ENCODE measurements around the gene TUBA3C.
"Not testable (repeated sequence)": the region's sequence is repeated elsewhere in the genome, so short reads cannot be mapped to it uniquely, and the experiment has no call there.

Gene TUBA3C

GRCh38 chr13:19181621-19182485 is at the start of gene TUBA3C:
TUBA3C (minus strand) TSS chr13:19181824; CDS start chr13:19181747, 77 bp downstream.
- DNase-seq (ENCODE audit: low read depth) = no peak

- DNase-seq (ENCODE audit: low read depth) = not testable (repeated sequence)
Measured at GRCh38 chr13:19207413-19207812, 25.8 kb upstream of the TUBA3C start.

DNA sequence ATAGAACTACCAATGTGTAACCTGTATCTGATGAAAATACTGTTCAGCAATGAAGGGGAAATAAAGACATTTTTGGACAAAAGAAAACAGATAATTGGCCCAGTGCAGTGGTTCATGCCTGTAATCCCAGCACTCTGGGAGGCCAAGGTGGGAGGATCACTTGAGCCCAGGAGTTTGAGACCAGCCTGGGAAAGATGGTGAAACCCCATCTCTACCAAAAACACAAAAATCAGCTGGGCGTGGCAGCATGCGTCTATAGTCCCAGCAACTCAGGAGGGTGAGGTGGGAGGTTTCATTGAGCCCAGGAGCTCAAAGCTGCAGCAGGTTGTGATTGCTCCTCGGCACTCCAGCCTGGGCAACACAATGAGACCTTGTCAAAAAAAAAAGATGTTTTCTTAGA is 11.0 kb upstream of the TUBA3C start:
- DNase-seq (ENCODE audit: low read depth) = not testable (repeated sequence)

GRCh38 chr13:19189911-19190310 is 8.3 kb upstream of the TUBA3C start:
- DNase-seq (ENCODE audit: low read depth) = not testable (repeated sequence)

DNA sequence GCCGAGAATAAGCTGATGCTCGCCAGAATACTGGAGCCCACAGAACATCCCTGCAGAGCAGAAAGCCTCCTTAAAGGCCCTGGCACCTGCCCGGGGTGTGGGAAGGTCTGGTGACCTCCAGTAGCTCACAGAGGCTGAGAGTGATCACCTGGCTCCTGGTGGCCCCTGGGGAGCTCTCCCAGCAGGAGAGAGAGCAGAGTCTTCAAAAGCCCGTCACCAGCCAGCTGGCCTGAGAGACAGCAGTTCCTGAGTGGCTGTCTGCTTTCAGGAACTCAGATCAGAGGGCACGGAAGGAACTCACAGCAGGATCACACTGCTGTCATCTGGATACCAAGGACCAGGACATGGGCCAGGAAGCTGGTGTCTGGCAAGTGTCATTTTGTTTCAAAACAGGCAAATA is 7.7 kb upstream of the TUBA3C start:
- not testable (repeated sequence) for DNase-seq (ENCODE audit: low read depth)

DNA sequence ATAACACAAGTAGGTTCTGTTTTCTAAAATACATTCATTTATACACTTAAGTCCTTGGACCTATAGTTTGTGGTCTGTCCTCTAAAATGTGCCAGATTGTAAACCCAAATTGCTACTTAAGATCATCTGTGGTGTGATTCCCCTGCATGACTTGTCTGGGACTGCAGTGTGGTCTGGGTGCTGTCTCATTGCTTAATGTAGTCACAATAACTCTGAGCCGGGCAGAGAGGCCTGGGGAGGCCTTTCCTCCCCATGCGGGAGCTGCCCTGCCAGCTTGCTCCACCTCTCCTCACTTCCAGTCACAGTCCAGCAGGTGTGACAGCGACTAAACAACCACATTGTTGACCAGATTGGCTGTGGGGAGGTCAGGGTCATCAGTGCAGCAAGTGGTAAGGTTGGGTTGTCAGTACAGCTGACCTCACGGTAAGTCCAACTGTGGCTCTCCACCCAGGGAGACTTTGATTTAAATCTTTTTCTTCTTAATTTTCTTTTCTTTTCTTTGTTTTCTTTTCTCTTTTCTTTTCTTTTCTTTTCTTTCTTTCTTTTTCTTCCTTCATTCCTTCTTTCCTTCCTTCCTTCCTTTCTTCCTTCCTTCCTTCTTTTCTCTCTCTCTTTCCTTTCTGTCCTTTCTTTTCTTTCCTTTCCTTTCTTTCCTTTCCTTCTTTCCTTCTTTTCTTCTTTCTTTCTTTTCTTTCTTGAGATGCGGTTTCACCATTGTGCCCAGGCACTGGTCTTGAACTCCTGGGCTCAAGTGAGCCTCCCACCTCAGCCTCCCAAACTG is 4.4 kb upstream of the TUBA3C start:
- DNase-seq (ENCODE audit: low read depth) = no peak

GRCh38 chr13:19185086-19185864 is 3.7 kb upstream of the TUBA3C start:
- DNase-seq (ENCODE audit: low read depth) = no peak

- no peak for DNase-seq (ENCODE audit: low read depth)
Measured at GRCh38 chr13:19184176-19184575, 2.6 kb upstream of the TUBA3C start.

DNA sequence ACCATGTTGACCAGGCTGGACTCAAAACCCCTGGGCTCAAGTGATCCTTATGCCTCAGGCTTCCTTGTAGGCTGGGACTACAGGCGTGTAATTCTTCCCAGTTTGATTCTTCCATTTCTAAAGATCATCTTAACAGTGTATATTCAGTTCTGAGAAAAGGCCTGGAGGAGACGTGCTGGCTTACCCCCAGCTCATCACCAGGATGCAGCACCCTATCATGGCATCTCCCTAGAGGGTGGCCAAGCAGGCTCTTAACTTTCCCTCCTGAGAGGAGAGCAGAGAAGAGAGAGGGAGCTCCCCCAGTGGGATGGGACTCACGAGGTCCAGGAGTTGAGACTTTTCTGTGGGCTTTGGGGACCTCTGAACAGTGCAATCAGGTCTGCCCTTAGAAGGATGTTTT is 2.1 kb upstream of the TUBA3C start:
- no peak for DNase-seq (ENCODE audit: low read depth)

- DNase-seq (ENCODE audit: low read depth) = no peak
Measured at GRCh38 chr13:19182536-19182935, 912 bp upstream of the TUBA3C start.

GRCh38 chr13:19181021-19181620 is 503 bp downstream of the TUBA3C start:
- no peak for DNase-seq (ENCODE audit: low read depth)

DNA sequence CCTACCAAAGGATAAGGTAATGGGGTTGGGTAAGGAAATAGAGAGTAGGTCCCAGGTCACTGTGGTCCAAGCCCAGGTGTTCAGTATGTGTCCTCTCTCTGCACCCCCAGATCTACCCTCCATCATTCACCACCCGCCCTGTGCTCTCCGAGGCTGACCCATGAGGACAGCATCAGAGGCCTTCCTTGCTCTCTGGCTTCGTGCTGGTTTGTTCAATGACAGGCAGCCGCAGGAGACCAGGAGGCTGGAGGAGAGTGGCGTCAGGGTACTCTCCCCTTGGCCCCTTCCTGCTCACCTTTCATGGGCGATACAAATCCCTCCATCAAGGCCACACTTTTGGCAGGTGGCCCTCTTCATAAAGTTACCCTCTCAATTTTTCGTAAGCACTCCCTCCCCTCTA is 1.7 kb downstream of the TUBA3C start:
- no peak for DNase-seq (ENCODE audit: low read depth)

GRCh38 chr13:19178901-19179593 is 2.6 kb downstream of the TUBA3C start:
- DNase-seq (ENCODE audit: low read depth) = no peak

DNA sequence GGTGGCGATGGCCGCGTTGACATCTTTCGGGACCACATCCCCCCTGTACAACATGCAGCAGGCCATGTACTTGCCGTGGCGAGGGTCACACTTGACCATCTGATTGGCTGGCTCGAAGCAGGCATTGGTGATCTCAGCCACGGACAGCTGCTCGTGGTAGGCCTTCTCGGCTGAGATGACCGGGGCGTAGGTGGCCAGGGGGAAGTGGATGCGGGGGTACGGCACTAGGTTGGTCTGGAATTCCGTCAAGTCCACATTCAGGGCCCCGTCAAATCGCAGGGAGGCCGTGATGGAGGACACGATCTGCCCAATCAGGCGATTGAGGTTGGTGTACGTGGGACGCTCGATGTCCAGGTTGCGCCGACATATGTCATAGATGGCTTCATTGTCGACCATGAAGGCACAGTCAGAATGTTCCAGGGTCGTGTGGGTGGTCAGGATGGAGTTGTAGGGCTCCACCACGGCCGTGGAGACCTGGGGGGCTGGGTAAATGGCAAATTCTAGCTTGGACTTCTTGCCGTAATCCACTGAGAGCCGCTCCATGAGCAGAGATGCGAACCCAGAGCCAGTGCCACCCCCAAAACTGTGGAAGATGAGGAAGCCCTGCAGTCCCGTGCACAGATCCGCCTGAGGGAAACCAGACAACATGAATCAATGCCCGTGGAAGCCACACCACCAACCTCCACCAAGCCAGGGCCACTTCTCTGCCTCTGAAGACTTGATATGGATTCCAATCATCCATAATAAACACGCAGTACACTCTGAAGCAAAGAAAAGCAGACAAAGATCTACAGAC is 4.4 kb downstream of the TUBA3C start:
- not testable (repeated sequence) for DNase-seq (ENCODE audit: low read depth)

- no peak for DNase-seq (ENCODE audit: low read depth)
Measured at GRCh38 chr13:19173752-19174151, 7.9 kb downstream of the TUBA3C start.

GRCh38 chr13:19172647-19173030 is 9.0 kb downstream of the TUBA3C start:
- DNase-seq (ENCODE audit: low read depth) = no peak

- DNase-seq (ENCODE audit: low read depth) = no peak
Measured at GRCh38 chr13:19172007-19172646, 9.5 kb downstream of the TUBA3C start.

DNA sequence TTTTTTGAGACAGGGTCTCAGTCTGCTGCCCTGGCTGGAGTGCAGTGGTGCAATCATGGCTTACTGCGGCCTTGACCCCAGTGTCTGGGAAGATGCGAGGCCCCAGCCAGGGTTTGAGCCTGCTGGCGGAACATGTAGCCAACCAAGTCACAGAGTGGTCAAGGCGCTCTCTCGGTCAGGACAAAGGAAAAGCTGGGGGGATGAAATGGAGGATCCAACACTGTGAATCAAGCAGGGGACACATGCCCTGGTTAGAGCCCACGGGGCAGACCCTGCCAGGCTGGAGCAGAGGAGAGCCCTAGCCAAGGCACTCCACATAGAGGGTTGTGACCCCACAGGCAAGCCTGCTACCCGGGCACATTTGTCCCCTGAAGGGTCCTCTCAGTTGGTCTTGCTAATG is 10.1 kb downstream of the TUBA3C start:
- no peak for DNase-seq (ENCODE audit: low read depth)

- DNase-seq (ENCODE audit: low read depth) = no peak
Measured at GRCh38 chr13:19169991-19170390, 11.6 kb downstream of the TUBA3C start.

DNA sequence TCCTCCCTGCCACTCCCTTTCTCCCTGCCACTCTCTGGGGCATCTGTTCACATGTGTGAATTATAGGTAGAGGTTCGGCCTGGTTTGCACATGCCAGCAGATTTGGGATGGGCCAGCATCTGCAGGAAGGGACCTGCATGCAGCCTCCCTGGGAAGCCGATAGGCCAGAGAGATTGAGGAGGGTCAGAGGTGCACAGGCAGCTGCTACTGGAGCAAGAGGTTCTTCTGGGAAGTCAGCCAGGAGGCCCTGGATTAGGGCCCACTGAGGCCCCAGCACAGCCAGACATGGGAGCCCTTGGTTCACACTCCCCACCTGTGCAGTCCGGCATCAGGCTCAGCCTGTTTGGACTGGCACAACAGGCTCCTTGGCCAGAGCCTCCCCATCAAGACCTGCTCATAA is 12.1 kb downstream of the TUBA3C start:
- no peak for DNase-seq (ENCODE audit: low read depth)

All from activated T-helper 9 cell treated with anti-CD3 and anti-CD28 coated beads, Interleukin-2, amount 50 U/mL, for 16 hours (primary cell).